Activated naive CD4-positive, alpha-beta T cell treated with anti-CD3 and anti-CD28 coated beads, Interleukin-2, amount 10 ng/mL, durations not matched to agents 7 days and 5 days (primary cell): ENCODE data around the gene TNS1.
"Not testable (repeated sequence)": the region's sequence is repeated elsewhere in the genome, so short reads cannot be mapped to it uniquely, and the experiment has no call there.

Source experiments
- CTCF ChIA-PET: fragments of 350-600 bp; sonication (Branson Sonifier 250); formaldehyde crosslinking; loops from one replicate; lab custom pipeline; 2021; ENCODE audit warnings: antibody characterized with exemption; lab: Charles Lee
- DNase-seq: peaks from one replicate; pipeline ENCODE4 v3.0.0-alpha.2; 2020
- H3K27ac Mint-ChIP-seq: one replicate; pipeline ENCODE4 v1.8.0; 2021; ENCODE audit warnings: mild to moderate bottlenecking, moderate library complexity, mixed read lengths
- H3K27me3 Mint-ChIP-seq: one replicate; pipeline ENCODE4 v1.8.0; 2021; ENCODE audit warnings: mild to moderate bottlenecking, mixed read lengths
- H3K36me3 Mint-ChIP-seq: one replicate; pipeline ENCODE4 v1.8.0; 2021; ENCODE audit warnings: mixed read lengths
- H3K4me1 Mint-ChIP-seq: one replicate; pipeline ENCODE4 v1.8.0; 2021; ENCODE audit warnings: mixed read lengths
- H3K4me3 Mint-ChIP-seq: one replicate; pipeline ENCODE4 v1.8.0; 2021; ENCODE audit warnings: mild to moderate bottlenecking, moderate library complexity, mixed read lengths
- H3K9me3 Mint-ChIP-seq: one replicate; pipeline ENCODE4 v1.8.0; 2021; ENCODE audit warnings: mixed read lengths

The TNS1 gene

GRCh38 chr2:218026244-218026643 lies 23.4 kb upstream of the TNS1 start:
- H3K9me3 Mint-ChIP-seq = no peaks in the 10 kb centered on the region
- no peaks in the 10 kb centered on the region for H3K4me1 Mint-ChIP-seq
- no peak overlapping the region for H3K27ac Mint-ChIP-seq
- DNase-seq = no peak
- no peak overlapping the region for H3K4me3 Mint-ChIP-seq
- CTCF ChIA-PET = no interaction called here
- no peaks in the 10 kb centered on the region for H3K36me3 Mint-ChIP-seq
- peaks cover 4% of the 10 kb centered on the region for H3K27me3 Mint-ChIP-seq

DNA sequence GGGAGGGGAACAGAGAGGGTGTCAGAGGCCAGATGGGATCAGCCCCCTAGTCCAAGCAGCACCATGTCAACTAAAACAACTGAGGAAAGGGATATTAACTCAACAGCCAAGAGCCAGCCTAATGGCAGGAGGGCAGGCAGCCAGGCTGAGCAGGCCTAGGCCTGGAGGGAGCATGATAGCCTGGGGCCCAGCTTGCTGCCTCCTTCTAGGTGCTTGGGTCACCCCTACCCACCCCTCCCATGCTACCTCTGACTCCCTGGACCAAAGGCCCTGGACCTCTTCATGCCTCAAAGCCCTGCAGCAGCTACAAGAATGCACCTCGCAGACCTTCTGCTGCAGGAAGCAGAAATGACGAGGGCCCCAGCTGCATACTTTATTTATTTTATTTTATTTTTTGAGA lies 22.1 kb upstream of the TNS1 start:
- Mint-ChIP-seq H3K27me3 (peaks cover 4% of the 10 kb centered on the region), H3K9me3 (no peaks in the 10 kb centered on the region), H3K27ac (no peak overlapping the region), H3K4me3 (no peak overlapping the region), H3K4me1 (no peaks in the 10 kb centered on the region), H3K36me3 (no peaks in the 10 kb centered on the region)
- no peak for DNase-seq
- CTCF ChIA-PET = interaction anchor here (0.6 kb wide), 1 partner anchor 983 kb away, joined by 3 read pairs; no protein-coding TSS in a partner anchor

GRCh38 chr2:218024336-218024735 lies 21.5 kb upstream of the TNS1 start:
- H3K27me3 Mint-ChIP-seq = peaks cover 4% of the 10 kb centered on the region
- CTCF ChIA-PET = no interaction called here
- no peak overlapping the region for H3K27ac Mint-ChIP-seq
- peak; percentile 15 for DNase-seq
- H3K9me3 Mint-ChIP-seq = no peaks in the 10 kb centered on the region
- H3K36me3 Mint-ChIP-seq = no peaks in the 10 kb centered on the region
- H3K4me3 Mint-ChIP-seq = no peak overlapping the region
- no peaks in the 10 kb centered on the region for H3K4me1 Mint-ChIP-seq

DNA sequence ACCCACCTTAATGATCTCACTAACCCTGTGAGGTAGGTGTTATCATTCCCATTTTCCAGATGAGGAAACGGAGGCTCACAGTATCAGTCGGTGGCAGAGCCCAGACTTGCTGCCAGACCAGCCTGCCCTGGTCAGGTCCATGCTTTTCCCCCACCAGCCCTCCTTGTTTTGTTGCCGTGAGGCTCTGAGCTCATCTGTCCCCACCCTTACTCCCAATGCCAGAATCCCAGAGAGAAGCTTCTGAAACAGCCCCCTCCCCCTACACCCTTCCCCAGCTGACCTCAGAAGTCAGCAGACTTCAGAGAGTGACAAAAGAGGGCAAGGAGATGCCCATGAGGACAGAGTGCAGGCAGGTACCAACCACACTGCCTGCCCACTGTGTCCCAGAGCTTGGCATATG lies 20.8 kb upstream of the TNS1 start:
- no peaks in the 10 kb centered on the region for H3K9me3 Mint-ChIP-seq
- no peak overlapping the region for H3K4me3 Mint-ChIP-seq
- no peaks in the 10 kb centered on the region for H3K36me3 Mint-ChIP-seq
- peak; percentile 16 for DNase-seq
- peaks cover 4% of the 10 kb centered on the region for H3K27me3 Mint-ChIP-seq
- CTCF ChIA-PET = no interaction called here
- no peak overlapping the region for H3K27ac Mint-ChIP-seq
- H3K4me1 Mint-ChIP-seq = no peaks in the 10 kb centered on the region

DNA sequence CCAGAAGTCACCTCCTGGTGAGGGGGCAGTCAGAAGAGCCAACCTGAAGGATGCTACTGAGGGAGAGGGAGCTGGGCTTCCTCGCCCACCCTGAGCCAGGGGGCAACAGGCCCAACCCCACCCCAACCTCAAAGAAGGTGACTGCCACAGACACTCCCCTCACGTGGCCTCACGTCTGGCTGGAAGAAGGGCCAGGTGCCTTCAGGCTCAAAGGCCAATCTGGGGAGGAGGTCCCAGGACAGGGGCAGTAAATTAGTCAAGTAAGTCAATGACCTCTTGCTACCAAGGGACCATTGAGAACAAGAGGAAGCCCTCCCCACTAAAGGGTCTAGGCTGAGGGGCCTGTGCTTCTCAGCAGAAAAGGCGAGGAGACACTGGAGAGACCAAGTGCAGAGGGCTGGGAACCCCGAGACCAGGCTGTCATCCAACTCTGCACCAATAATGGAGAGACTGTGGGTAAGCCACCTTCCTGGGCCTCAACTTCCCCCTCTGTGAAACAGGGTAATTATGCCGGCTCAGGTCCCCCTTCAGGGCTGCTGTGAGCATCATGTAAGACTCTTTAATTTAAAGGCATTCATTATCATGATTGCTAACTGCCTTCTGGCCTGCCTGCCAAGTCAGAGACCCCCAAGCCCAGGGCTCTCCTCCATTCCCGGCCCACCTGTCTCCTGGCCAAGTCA lies 20.2 kb upstream of the TNS1 start:
- no peak for DNase-seq
- Mint-ChIP-seq H3K4me1 (no peaks in the 10 kb centered on the region), H3K27me3 (peaks cover 4% of the 10 kb centered on the region), H3K27ac (no peak overlapping the region), H3K36me3 (no peaks in the 10 kb centered on the region), H3K4me3 (no peak overlapping the region), H3K9me3 (no peaks in the 10 kb centered on the region)
- CTCF ChIA-PET = no interaction called here

DNA sequence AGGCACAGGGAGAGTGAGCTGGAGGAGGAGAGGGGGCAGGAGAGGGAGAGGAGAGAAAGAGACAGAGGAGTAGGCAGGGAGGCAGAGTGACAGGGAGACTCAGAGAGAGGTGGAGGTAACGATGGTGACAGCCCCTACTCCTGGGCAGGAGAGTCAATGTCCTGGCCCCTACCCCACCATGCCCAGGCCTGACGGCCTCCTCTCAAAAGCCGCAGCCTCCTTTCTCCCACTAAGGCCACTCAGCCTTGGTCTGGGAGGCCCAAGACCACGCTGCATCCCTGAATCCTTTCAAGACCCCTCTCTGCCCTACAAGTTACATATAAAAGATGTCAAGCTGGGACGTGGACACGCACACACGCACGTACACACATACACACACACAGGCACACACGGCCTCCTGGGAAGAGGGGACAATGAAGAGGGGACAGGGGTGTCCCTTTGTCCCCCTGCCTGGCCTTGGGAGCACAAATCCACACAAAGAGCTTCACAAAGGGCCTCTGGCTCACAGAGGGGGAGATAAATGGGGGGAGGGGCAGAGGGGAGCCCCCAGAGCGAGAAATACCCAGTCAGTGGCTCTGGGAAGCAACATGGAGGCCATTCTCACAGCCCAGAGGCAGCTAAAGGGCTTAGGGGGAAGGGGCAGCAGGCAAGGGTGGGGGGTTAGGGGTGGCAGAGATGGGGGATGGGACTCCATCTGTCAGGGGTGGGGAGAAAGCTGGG lies 19.5 kb upstream of the TNS1 start:
- H3K27me3 Mint-ChIP-seq = peaks cover 8% of the 10 kb centered on the region
- CTCF ChIA-PET = no interaction called here
- no peak overlapping the region for H3K4me3 Mint-ChIP-seq

GRCh38 chr2:218021536-218022071 lies 18.8 kb upstream of the TNS1 start:
- no peak overlapping the region for H3K4me3 Mint-ChIP-seq
- H3K27ac Mint-ChIP-seq = no peak overlapping the region
- CTCF ChIA-PET = no interaction called here
- H3K4me1 Mint-ChIP-seq = no peaks in the 10 kb centered on the region
- DNase-seq = no peak
- H3K9me3 Mint-ChIP-seq = no peaks in the 10 kb centered on the region
- H3K36me3 Mint-ChIP-seq = no peaks in the 10 kb centered on the region
- peaks cover 4% of the 10 kb centered on the region for H3K27me3 Mint-ChIP-seq

More for the DNA sequence above, 19.5 kb upstream of the TNS1 start:
- no peak for DNase-seq
- no peaks in the 10 kb centered on the region for H3K4me1 Mint-ChIP-seq
- no peaks in the 10 kb centered on the region for H3K9me3 Mint-ChIP-seq
- H3K27ac Mint-ChIP-seq = no peak overlapping the region
- H3K36me3 Mint-ChIP-seq = no peaks in the 10 kb centered on the region

DNA sequence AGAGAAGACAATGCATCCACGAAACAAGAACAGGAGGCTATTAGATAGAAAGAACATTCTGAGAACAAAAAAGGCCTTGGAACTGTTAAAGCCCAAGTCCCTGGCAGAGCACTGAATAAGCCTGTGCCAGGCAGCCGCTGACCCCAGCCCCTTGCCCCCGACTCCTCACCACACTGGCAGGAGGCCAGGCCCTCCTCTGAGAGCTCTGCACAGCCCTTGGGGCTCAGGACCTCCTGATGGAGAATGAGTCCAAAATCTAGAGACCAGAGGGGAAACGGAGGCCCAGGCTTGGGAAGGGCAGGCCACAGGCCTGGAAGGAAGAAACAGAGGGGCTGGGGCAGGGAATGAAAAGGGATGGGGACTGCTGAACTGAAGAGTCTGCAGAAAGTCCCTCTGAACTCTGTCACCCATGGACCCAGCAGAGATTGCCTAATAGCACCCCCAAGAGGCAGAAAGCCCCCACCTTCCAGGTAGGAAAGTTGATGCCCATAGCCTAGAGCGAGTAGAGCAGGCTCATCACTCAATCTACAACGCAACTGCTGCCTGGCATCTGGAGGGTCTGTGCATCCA lies 18.3 kb upstream of the TNS1 start:
- H3K4me3 Mint-ChIP-seq = no peak overlapping the region
- CTCF ChIA-PET = no interaction called here
- no peaks in the 10 kb centered on the region for H3K4me1 Mint-ChIP-seq
- H3K36me3 Mint-ChIP-seq = no peaks in the 10 kb centered on the region
- DNase-seq = no peak
- peaks cover 4% of the 10 kb centered on the region for H3K27me3 Mint-ChIP-seq
- no peaks in the 10 kb centered on the region for H3K9me3 Mint-ChIP-seq
- no peak overlapping the region for H3K27ac Mint-ChIP-seq

GRCh38 chr2:218020281-218020680 lies 17.5 kb upstream of the TNS1 start:
- H3K9me3 Mint-ChIP-seq = no peaks in the 10 kb centered on the region
- peaks cover 4% of the 10 kb centered on the region for H3K27me3 Mint-ChIP-seq
- DNase-seq = no peak
- no peak overlapping the region for H3K27ac Mint-ChIP-seq
- no peaks in the 10 kb centered on the region for H3K4me1 Mint-ChIP-seq
- no peaks in the 10 kb centered on the region for H3K36me3 Mint-ChIP-seq
- H3K4me3 Mint-ChIP-seq = no peak overlapping the region
- CTCF ChIA-PET = no interaction called here

DNA sequence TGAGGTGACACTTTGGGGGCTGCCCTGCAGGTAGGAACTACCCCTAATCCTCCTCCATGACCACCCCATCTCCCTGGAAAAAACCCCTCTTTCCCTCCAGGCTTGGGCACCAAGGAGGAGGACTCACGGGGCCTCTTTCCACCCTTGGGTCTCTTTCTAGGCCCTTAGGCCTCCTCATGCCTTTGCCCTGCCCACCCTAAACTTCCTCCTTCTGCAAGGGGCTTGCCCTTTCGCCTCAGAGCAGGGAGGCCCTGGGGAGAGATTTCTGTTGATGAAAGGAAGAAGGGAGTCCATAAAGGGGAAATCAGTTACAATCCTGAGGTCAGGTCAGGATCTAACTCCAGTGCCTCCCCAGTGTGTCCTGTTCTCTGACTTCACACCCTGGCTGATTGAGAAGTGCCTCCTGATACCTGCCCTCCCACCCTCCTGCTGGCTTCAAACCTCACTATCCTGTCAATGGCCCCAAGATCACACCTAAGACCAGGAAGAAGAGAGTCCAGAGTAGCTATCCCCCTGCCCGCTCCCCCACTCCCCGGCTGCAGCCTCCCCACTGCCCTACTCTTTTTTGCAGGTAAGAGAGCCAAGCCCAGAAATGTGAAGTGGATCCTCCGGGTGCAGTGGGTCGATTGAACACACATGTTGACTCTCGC lies 16.7 kb upstream of the TNS1 start:
- no peaks in the 10 kb centered on the region for H3K4me1 Mint-ChIP-seq
- CTCF ChIA-PET = no interaction called here
- no peak for DNase-seq
- H3K4me3 Mint-ChIP-seq = no peak overlapping the region
- peaks cover 4% of the 10 kb centered on the region for H3K27me3 Mint-ChIP-seq
- no peaks in the 10 kb centered on the region for H3K36me3 Mint-ChIP-seq
- no peaks in the 10 kb centered on the region for H3K9me3 Mint-ChIP-seq
- no peak overlapping the region for H3K27ac Mint-ChIP-seq

GRCh38 chr2:218018842-218019125 lies 16.0 kb upstream of the TNS1 start:
- H3K4me1 Mint-ChIP-seq, H3K27ac Mint-ChIP-seq, DNase-seq, H3K9me3 Mint-ChIP-seq, CTCF ChIA-PET, H3K4me3 Mint-ChIP-seq, H3K36me3 Mint-ChIP-seq: not testable (repeated sequence)
- H3K27me3 Mint-ChIP-seq = peaks cover 10% of the 10 kb centered on the region

- Mint-ChIP-seq H3K4me3 (no peak overlapping the region), H3K27ac (no peak overlapping the region), H3K27me3 (peaks cover 24% of the 10 kb centered on the region), H3K36me3 (no peaks in the 10 kb centered on the region), H3K4me1 (no peaks in the 10 kb centered on the region), H3K9me3 (no peaks in the 10 kb centered on the region)
- no peak for DNase-seq
- CTCF ChIA-PET = interaction anchor here (1.4 kb wide), 1 partner anchor 23 kb away, joined by 3 read pairs; no protein-coding TSS in a partner anchor
Measured at GRCh38 chr2:218017211-218018053, 14.6 kb upstream of the TNS1 start.

- Mint-ChIP-seq H3K4me1 (no peaks in the 10 kb centered on the region), H3K27ac (no peak overlapping the region), H3K36me3 (no peaks in the 10 kb centered on the region), H3K9me3 (no peaks in the 10 kb centered on the region), H3K27me3 (peaks cover 30% of the 10 kb centered on the region), H3K4me3 (no peak overlapping the region)
- DNase-seq = no peak
- CTCF ChIA-PET = interaction anchor here (1.4 kb wide), 1 partner anchor 23 kb away, joined by 3 read pairs; no protein-coding TSS in a partner anchor
Measured at GRCh38 chr2:218016810-218017209, 14.0 kb upstream of the TNS1 start.
